Measurements from ENCODE around the gene HABP2. TPM values are rescaled to one million over a fixed set of nuclear protein-coding genes. Genes with fewer than 3 reads are reported as not detected.

The HABP2 gene
- total RNA-seq, 1 experiment from 2014 or later: not detected

- no peak overlapping the region for H3K9ac ChIP-seq (ENCODE audit: extremely low read depth, insufficient read length, low read length)
- H4K8ac ChIP-seq (replicated peaks; ENCODE audit: insufficient read length, low read depth, low read length): no peak overlapping the region
- H3K23me2 ChIP-seq (ENCODE audit: insufficient read length, low read depth, low read length, poor library complexity, severe bottlenecking): no peaks in the 10 kb centered on the region
- no peak overlapping the region for H3K23ac ChIP-seq (ENCODE audit: insufficient read length, low read depth, low read length)
- DNase-seq: no peak
- no CpG with 5 or more reads among the region's 2 CpGs for WGBS (ENCODE audit: extremely low coverage, insufficient read length, low lambda C conversion rate)
- H4K20me1 ChIP-seq (ENCODE audit: control insufficient read depth, insufficient read depth, insufficient read length): no peaks in the 10 kb centered on the region
- H3K4me1 ChIP-seq (ENCODE audit: insufficient read depth, low read length): no peaks in the 10 kb centered on the region
- Mint-ChIP-seq H3K27me3 (ENCODE audit: low read depth) (peaks cover 44% of the 10 kb centered on the region), H3K4me1 (peaks cover 6% of the 10 kb centered on the region in 2 experiments; a peak in 3 of 4 replicates), H3K36me3 (ENCODE audit: insufficient read depth in 1 of 3, low read depth in 3 of 3) (no peaks in the 10 kb centered on the region), H3K9me3 (no peaks in the 10 kb centered on the region; a peak in 1 of 5 replicates), H3K27ac (no peak overlapping the region), H3K4me3 (no peak overlapping the region)
- no peak overlapping the region for H3K14ac ChIP-seq (ENCODE audit: insufficient read depth, low read length)
- H3K27ac ChIP-seq (ENCODE audit: insufficient read length, low read depth, low read length): no peak overlapping the region
- no peak for TF ChIP-seq CTCF (conservative IDR thresholded peaks at IDR 0.05)
- H3T11ph ChIP-seq (ENCODE audit: low read length): no peak overlapping the region
- H3K4me2 ChIP-seq (ENCODE audit: insufficient read depth, insufficient read length, low read length): no peak overlapping the region
- H2BK15ac ChIP-seq (ENCODE audit: low read depth, low read length): no peak overlapping the region
- H2BK20ac ChIP-seq (ENCODE audit: low read depth, low read length, poor library complexity, severe bottlenecking): no peak overlapping the region
- H3K4ac ChIP-seq (ENCODE audit: low read depth, low read length): no peak overlapping the region
- H2BK5ac ChIP-seq (ENCODE audit: insufficient read length, low read length): no peak overlapping the region
- no peaks in the 10 kb centered on the region for H3K9me3 ChIP-seq (ENCODE audit: control insufficient read depth, low read depth, low read length)
- H3K27me3 ChIP-seq (ENCODE audit: insufficient read depth, low read length): no peaks in the 10 kb centered on the region
- no peak overlapping the region for H3K18ac ChIP-seq (ENCODE audit: insufficient read length, low read depth, low read length)
- no peak overlapping the region for H3K56ac ChIP-seq (ENCODE audit: insufficient read length, low read depth, low read length)
- no peaks in the 10 kb centered on the region for H3K79me2 ChIP-seq (ENCODE audit: insufficient read depth, low read length)
- H2BK120ac ChIP-seq (ENCODE audit: low read depth, low read length, poor library complexity, severe bottlenecking): no peak overlapping the region
- no peak overlapping the region for H4K91ac ChIP-seq (ENCODE audit: insufficient read length, low read depth, low read length)
- H3K79me1 ChIP-seq (ENCODE audit: insufficient read depth, low read depth, low read length, poor library complexity, severe bottlenecking): no peaks in the 10 kb centered on the region
- no peak overlapping the region for H2AFZ ChIP-seq (ENCODE audit: low read length)
- H4K5ac ChIP-seq (ENCODE audit: insufficient read length, low read depth, low read length): no peak overlapping the region
- no peak overlapping the region for H2AK5ac ChIP-seq (ENCODE audit: insufficient read length, low read length)
- H2BK12ac ChIP-seq (ENCODE audit: insufficient read length, low read depth, low read length): no peak overlapping the region
Observed at GRCh38 chr10:113520261-113520660, 32.6 kb upstream of the HABP2 start.
